GM21447 (cell line): ENCODE measurements around the gene PRG2.

Source experiments
- ATAC-seq: cut with Tn5 transposase; IDR thresholded peaks from one replicate; pipeline ENCODE4 v1.9.1; 2021; ENCODE audit not compliant: unreplicated experiment

Gene PRG2, protein sequence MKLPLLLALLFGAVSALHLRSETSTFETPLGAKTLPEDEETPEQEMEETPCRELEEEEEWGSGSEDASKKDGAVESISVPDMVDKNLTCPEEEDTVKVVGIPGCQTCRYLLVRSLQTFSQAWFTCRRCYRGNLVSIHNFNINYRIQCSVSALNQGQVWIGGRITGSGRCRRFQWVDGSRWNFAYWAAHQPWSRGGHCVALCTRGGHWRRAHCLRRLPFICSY

GRCh38 chr11:57390535-57390934, at the start of gene PRG2:
TSS of gene PRG2 (minus strand) at chr11:57390650. CDS start at chr11:57389944, 706 bp downstream.
- ATAC-seq = no peak

DNA sequence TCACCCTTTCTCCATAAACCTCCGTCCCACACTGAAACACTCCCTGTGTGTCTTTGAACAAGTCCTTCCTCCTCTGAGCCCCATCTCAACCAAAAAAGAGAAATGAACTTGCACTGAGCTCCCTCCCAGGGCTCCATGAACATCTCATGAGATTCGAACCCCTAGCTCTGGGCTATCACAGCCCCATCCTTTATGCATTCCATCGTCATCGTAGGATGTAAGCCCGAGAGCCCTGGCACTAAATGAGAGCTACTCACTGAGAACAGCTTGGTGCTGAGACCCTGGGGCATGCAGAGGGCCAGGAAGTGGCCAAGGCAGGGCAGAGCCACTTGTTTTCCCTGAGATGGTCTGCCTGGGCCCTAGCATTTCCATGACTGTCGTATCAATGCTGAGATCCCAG, 49.3 kb upstream of the PRG2 start:
- ATAC-seq = no peak

DNA sequence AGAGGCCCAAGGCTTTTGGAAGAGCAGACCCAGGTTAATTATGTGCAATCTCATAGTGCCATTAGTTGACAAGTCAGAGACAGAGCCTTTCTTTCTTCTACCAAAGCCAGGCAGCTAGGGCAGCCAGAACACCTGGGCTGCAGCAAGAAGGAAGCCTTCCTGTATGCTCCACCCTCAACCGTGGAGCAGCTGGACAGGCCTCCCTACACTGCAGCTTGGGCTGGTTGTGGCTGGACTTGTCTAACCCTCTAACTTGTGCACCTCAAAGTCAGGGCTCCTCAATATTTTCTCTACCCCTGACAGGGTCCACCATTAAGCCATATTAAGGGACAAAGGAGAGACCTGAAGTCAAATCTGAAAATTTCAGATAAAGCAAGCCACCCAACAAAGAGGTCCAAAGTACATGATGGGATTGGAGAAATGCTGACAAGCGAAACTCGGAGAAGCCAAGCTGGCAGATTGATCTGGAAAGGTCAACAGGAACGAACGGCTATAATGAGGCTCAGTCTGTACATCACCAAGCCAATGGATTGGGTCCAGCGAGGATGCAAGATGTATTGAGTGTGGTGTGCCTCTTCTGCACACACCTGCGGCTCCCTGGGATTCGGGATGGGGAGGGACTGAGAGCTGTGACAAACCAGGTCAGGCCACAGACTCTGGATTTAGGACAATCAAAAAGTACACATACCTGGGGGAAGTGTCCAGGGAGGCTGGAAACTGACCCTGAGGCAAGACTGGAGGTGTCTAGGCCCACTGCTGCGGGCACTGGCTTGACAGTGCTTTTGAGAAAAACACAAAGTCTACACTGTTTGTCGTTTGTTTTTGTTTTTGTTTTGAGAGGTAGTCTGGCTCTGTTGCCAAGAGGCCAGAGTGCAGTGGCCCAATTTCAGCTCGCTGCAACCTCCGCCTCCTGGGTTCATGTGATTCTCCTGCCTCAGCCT, 48.2 kb upstream of the PRG2 start:
- ATAC-seq = no peak

GRCh38 chr11:57436031-57436430, 45.6 kb upstream of the PRG2 start:
- ATAC-seq = no peak

- no peak for ATAC-seq
Observed at GRCh38 chr11:57434640-57435546, 44.4 kb upstream of the PRG2 start.

DNA sequence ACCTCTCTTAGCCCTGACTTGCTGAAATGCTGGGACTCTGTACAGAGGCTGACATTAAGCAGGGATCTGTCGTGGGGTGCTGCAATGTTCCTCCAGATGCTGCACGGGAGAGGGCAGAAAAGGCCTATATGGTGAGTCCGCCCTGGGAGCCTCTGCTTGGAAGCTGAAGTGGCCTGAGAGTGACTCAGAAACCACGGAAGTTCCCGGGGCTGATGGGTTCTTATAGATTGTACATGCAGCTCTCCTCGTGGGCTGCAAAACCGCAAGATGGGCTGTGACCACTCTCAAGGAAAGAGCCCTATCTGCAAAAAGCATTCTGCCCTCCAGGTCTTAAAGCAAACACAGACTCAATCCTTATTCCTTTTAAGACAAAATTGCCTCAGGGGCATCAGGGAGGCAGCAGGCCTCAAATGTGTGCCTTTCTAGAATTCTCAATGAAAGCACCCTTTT, 42.3 kb upstream of the PRG2 start:
- ATAC-seq = no peak

GRCh38 chr11:57432149-57432561, 41.7 kb upstream of the PRG2 start:
- ATAC-seq = no peak

- no peak for ATAC-seq
Observed at GRCh38 chr11:57430952-57431351, 40.5 kb upstream of the PRG2 start.

GRCh38 chr11:57429946-57430345, 39.5 kb upstream of the PRG2 start:
- ATAC-seq = no peak

DNA sequence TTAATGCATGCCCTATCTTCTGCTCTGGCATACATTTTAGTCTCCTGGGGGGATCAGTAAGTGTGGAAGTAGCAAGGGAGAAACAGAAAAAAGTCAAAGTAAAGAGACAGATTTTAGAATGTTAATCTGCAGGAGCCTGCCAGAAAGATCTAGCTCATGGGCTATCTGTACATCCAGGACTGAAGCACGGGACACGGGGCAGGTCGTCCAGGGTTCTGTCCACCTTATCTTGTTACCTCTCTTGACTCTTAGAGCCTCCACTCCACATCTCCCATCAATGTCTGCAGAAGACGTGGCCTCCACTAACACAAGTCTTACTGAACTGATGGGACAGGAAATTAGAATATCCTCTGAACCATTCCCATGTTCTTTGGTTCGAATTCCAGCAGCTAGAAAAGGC, 38.2 kb upstream of the PRG2 start:
- no peak for ATAC-seq

DNA sequence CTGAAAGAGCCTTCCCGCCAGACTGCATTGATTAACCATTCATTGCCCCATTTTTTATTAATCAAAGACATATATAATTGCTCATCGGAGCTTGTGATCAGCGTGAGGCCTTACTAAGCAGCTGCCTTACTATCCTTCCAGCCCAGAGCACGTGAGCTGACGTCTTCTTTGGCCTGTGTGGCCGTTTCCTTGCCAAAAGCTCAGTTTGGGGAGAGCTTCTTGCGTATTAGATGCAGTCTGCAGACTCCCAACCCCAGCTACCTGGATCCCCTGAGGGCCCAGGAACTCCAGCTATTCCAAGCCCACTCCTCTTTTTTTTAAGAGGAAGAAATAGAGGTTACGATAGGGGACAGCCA, 37.3 kb upstream of the PRG2 start:
- ATAC-seq = no peak

DNA sequence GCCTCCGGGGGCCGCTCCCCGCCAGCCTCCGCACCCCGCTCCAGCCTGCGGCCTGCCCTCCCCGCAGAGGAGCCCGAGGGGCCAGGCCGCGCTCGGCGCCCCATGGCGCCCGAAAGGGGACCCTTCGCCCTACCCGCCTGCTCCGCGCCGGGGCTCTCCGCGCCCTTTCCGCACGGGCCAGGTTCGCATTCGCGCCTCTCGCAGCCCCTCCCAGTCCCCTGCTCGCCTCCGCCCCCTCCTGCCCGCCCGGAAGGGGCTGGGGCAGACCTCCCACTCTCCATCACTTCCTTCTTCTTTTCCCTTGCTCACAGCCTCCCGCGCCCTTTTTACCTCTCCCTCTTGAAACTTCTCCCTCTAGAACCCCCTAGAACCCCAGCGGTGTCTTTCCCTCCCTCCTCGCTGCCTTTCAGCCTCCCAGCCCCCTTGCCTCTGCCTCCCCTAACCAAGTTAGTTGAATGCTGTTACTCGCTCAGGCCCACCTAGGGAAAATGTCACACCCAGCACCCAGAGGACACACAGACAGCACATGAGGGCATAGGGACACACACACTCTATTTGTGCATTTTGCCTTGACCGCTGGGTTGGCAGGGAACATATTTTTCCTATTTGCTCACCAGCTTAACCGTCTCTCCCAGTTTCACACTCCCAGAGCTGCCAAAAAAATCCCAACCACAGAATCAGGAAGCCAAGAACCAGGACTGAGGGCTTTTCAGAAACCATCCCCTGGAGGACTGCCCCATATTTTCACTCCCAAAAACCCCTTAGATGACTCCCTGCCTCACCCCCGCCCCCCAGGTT, 36.7 kb upstream of the PRG2 start, which contains the start of gene SLC43A3:
SLC43A3 (minus strand) TSS at position 193 of the 798 bp plus-strand sequence. CDS start 949 bp downstream, outside the sequence.
- ATAC-seq = peak; percentile 44

DNA sequence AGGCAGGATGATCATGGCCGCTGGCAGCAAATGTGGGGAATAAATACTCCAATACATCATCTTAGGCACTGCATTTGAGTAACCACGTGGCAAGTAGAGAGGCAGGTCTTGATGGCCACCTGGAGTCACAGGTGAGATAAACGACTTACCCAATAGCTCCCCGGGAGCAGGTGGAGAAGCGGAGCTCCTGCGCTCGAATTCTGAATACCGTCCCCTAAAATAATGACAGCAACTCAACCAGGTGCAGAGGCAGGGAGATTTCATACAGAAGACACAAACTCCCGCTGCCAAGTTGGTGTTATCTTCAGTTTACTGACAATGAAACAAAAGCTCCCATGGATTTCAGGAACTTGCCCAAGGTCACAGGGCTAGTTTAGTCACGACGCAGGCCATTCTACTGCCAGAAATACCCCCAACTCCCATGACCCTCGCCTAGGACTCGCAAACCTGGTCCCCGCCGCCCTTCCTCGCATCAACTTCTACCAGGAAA, 36.0 kb upstream of the PRG2 start:
- ATAC-seq = peak; percentile 0

- ATAC-seq = no peak
Observed at GRCh38 chr11:57425565-57426438, 35.4 kb upstream of the PRG2 start.

GRCh38 chr11:57424792-57425564, 34.5 kb upstream of the PRG2 start:
- peak; percentile 89 for ATAC-seq

DNA sequence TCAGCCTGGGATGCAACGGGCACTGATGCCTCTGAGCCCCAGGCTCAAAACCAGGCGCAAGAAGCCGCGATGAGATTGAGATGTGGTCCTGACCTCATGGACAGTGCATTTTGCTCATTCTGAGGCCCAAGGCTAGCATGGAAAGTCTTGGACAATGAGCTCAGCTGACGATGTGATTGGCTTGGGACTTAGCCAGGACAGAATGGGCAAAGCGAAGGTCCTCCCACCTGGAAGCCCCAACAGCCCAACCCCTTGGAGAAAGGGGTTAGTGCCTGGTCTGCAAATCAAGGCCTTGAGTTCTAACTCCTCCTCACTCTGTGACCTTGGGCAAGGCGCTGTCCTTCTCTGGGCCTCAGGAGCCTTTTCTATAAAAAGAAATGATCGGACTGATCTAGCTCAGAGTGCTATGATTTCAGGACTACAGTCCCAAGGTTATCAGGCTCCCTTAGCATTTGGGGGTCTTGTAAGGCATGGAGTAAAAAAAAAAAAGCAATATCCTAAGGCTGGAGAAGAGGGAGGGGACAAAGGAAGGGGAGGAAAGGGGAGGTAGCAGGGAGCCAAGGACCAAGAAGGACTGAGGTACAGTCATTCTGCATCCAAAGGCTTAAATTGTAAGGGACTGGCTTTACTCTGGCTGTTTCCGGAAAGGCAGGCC, 33.8 kb upstream of the PRG2 start:
- no peak for ATAC-seq

DNA sequence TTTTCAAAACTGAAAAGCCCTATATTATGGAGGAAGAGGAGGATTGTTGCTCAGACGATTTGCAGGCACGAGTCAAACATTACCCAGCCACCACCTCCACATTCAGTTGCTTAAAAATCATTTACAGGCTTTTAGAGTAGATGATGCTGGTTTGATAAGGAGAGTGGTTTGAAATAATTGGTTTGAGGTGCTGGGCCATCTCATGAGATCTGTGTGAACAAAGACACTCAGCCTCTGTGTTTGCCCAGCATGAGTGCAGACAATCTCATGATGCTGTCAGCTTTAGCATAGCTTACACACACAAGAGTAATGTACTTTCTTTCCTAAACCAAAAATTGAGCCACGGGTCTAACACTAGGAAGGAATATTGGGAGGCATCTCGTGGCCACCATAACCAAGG, 32.2 kb upstream of the PRG2 start:
- no peak for ATAC-seq

DNA sequence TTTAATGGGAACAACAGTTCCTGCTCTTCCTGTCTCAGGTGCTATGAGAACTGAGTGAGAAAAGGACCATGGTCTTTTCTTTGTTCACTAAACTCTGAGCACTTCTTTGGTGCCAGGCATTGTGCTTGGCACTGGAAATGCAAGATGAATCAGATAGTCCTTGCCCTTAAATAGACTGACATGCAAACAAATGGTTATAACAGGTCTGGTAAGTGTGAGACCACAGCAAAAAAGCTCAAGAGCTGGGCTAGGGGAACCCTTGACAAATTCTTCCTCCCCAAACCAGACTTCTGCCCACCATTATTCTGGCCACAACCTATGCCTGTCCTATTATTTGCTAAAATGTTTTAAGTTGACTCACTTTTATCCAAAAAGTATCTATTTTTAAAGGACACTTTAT, 31.4 kb upstream of the PRG2 start:
- ATAC-seq = no peak
